DOHH2 (cell line): ENCODE data around the gene NEU4.
A peak's percentile ranks its signal among the peaks of the same experiment; 100 is the strongest.

Experiments used
- H3F3A ChIP-seq: fragments of 200-600 bp; sonication (generic), shearing (Covaris generic); 2 replicates; pipeline ENCODE4 v1.6.0; 2016; ENCODE audit warnings: antibody characterized with exemption, mild to moderate bottlenecking; ENCODE audit not compliant: control insufficient read depth, insufficient read depth
- H3K27ac ChIP-seq: fragments of 200-600 bp; sonication (generic); 2 replicates; pipeline ENCODE4 v1.5.1; 2014; ENCODE audit warnings: low read depth, mild to moderate bottlenecking, low read length, moderate library complexity
- H3K27me3 ChIP-seq: fragments of 200-600 bp; sonication (generic); 2 replicates; pipeline ENCODE4 v1.6.1; 2014; ENCODE audit warnings: mild to moderate bottlenecking, low read length, mixed read lengths; ENCODE audit not compliant: control insufficient read depth
- H3K36me3 ChIP-seq: fragments of 200-600 bp; sonication (generic); 2 replicates; pipeline ENCODE4 v1.6.1; 2014; ENCODE audit warnings: mild to moderate bottlenecking, low read length, moderate library complexity, mixed read lengths; ENCODE audit not compliant: control insufficient read depth
- H3K4me1 ChIP-seq: fragments of 200-600 bp; sonication (generic); 2 replicates; pipeline ENCODE4 v1.6.1; 2014; ENCODE audit warnings: mild to moderate bottlenecking, low read length, mixed read lengths; ENCODE audit not compliant: control insufficient read depth
- H3K4me2 ChIP-seq: fragments of 200-600 bp; sonication (generic); 2 replicates; pipeline ENCODE4 v1.6.0; 2014; ENCODE audit warnings: mild to moderate bottlenecking, low read length, moderate library complexity
- H3K4me3 ChIP-seq: fragments of 200-600 bp; sonication (generic); 2 replicates; pipeline ENCODE4 v1.5.1; 2014; ENCODE audit warnings: mild to moderate bottlenecking, low read length, mixed read lengths
- H3K79me2 ChIP-seq: fragments of 200-600 bp; sonication (generic); 2 replicates; pipeline ENCODE4 v1.6.1; 2014; ENCODE audit warnings: mild to moderate bottlenecking, low read length, mixed read lengths; ENCODE audit not compliant: control insufficient read depth
- H3K9me2 ChIP-seq: fragments of 200-600 bp; sonication (generic); replicated peaks from 2 replicates; pipeline ENCODE4 v1.6.1; 2014; ENCODE audit warnings: mild to moderate bottlenecking, low read length, mixed read lengths; ENCODE audit not compliant: control insufficient read depth
- H3K9me3 ChIP-seq: fragments of 200-600 bp; sonication (generic); 2 replicates; pipeline ENCODE4 v1.6.1; 2014; ENCODE audit warnings: antibody characterized with exemption, low read length, mixed read lengths; ENCODE audit not compliant: control insufficient read depth, insufficient read depth
- H4K20me1 ChIP-seq: fragments of 200-600 bp; sonication (generic); 2 replicates; pipeline ENCODE4 v1.6.0; 2014; ENCODE audit warnings: low read depth, mild to moderate bottlenecking, antibody characterized with exemption, low read length, moderate library complexity; ENCODE audit not compliant: control insufficient read depth, insufficient read depth
- CTCF ChIP-seq: fragments of 200-600 bp; sonication (generic); IDR thresholded peaks from one replicate; pipeline ENCODE4 v1.5.1; 2014; ENCODE audit warnings: antibody characterized with exemption, mild to moderate bottlenecking, low read depth, low read length; ENCODE audit not compliant: poor library complexity, severe bottlenecking
- EZH2phosphoT487 ChIP-seq: fragments of 200-600 bp; sonication (generic); IDR thresholded peaks from 2 replicates; pipeline ENCODE4 v1.6.1; 2017; ENCODE audit warnings: borderline replicate concordance, mild to moderate bottlenecking, antibody characterized with exemption, low read length, moderate library complexity, mixed read lengths

Gene NEU4

GRCh38 chr2:241811952-241812729 is 3.1 kb downstream of the NEU4 start:
- no peaks in the 10 kb centered on the region for H3K27me3 ChIP-seq
- no peak overlapping the region for H3K4me2 ChIP-seq
- no peaks in the 10 kb centered on the region for H3K9me3 ChIP-seq
- no peaks in the 10 kb centered on the region for H3K36me3 ChIP-seq
- H3K4me3 ChIP-seq, result no peak overlapping the region
- peaks cover 21% of the 10 kb centered on the region for H3K4me1 ChIP-seq
- H4K20me1 ChIP-seq, result no peaks in the 10 kb centered on the region
- no peak overlapping the region for H3K27ac ChIP-seq
- TF ChIP-seq CTCF (no peak), EZH2phosphoT487 (no peak)
- H3F3A ChIP-seq, result no peaks in the 10 kb centered on the region
- no peaks in the 10 kb centered on the region for H3K79me2 ChIP-seq
- no peaks in the 10 kb centered on the region for H3K9me2 ChIP-seq

- Histone ChIP-seq H3K4me3 (no peak overlapping the region), H3K9me2 (no peaks in the 10 kb centered on the region), H3F3A (no peaks in the 10 kb centered on the region), H3K79me2 (no peaks in the 10 kb centered on the region), H3K9me3 (no peaks in the 10 kb centered on the region), H3K36me3 (no peaks in the 10 kb centered on the region), H3K4me2 (peak overlapping the region; percentile 52; the same call in 1 of the 2 replicates), H3K27me3 (no peaks in the 10 kb centered on the region), H4K20me1 (no peaks in the 10 kb centered on the region), H3K27ac (no peak overlapping the region), H3K4me1 (peaks cover 26% of the 10 kb centered on the region)
- TF ChIP-seq EZH2phosphoT487, result no peak
- no peak for TF ChIP-seq CTCF
These were observed 4.0 kb downstream of the NEU4 start for GRCh38 chr2:241812730-241813643.

- H3F3A ChIP-seq, result no peaks in the 10 kb centered on the region
- 0 out of 2 replicates have a peak overlapping the region, but pooled peaks have one; percentile 21 for H3K27ac ChIP-seq
- H3K4me1 ChIP-seq, result peaks cover 29% of the 10 kb centered on the region
- no peaks in the 10 kb centered on the region for H3K27me3 ChIP-seq
- H3K36me3 ChIP-seq, result no peaks in the 10 kb centered on the region
- no peaks in the 10 kb centered on the region for H3K79me2 ChIP-seq
- no peaks in the 10 kb centered on the region for H4K20me1 ChIP-seq
- TF ChIP-seq EZH2phosphoT487 (no peak), CTCF (no peak)
- no peaks in the 10 kb centered on the region for H3K9me2 ChIP-seq
- H3K4me2 ChIP-seq, result peak overlapping the region; percentile 52
- no peaks in the 10 kb centered on the region for H3K9me3 ChIP-seq
- H3K4me3 ChIP-seq, result no peak overlapping the region
These were observed 4.8 kb downstream of the NEU4 start for GRCh38 chr2:241813644-241814392.
